ENCODE results near the gene GNA12.

DNA sequence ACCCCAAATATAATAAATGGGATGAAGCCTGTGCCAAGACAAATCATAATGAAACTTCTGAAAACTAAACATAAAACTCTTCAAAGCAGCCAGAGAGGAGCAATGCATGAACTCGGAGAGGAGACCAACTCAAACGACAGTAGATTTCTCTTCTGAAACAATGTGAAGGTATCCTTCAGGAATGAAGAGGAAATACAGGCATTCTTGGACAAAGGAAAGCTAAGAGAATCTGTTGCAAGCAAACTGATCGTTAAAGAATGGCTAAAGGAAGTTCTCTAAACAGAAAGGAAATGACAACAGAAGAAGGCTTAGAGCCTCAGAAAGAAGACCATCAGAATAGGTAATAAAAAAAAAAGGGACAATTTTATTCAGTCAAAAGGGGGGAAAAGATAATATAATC lies 6.6 kb downstream of the GNA12 start:
- TF ChIP-seq NFIC (IDR thresholded peaks at IDR 0.05): no peak
- TF ChIP-seq, protein P1, sequence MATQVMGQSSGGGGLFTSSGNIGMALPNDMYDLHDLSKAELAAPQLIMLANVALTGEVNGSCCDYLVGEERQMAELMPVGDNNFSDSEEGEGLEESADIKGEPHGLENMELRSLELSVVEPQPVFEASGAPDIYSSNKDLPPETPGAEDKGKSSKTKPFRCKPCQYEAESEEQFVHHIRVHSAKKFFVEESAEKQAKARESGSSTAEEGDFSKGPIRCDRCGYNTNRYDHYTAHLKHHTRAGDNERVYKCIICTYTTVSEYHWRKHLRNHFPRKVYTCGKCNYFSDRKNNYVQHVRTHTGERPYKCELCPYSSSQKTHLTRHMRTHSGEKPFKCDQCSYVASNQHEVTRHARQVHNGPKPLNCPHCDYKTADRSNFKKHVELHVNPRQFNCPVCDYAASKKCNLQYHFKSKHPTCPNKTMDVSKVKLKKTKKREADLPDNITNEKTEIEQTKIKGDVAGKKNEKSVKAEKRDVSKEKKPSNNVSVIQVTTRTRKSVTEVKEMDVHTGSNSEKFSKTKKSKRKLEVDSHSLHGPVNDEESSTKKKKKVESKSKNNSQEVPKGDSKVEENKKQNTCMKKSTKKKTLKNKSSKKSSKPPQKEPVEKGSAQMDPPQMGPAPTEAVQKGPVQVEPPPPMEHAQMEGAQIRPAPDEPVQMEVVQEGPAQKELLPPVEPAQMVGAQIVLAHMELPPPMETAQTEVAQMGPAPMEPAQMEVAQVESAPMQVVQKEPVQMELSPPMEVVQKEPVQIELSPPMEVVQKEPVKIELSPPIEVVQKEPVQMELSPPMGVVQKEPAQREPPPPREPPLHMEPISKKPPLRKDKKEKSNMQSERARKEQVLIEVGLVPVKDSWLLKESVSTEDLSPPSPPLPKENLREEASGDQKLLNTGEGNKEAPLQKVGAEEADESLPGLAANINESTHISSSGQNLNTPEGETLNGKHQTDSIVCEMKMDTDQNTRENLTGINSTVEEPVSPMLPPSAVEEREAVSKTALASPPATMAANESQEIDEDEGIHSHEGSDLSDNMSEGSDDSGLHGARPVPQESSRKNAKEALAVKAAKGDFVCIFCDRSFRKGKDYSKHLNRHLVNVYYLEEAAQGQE (IDR thresholded peaks at IDR 0.05; ENCODE audit: low read depth): no peak
- TF ChIP-seq ZBTB7A (IDR thresholded peaks at IDR 0.05; ENCODE audit: low read depth): no peak
- TF ChIP-seq, protein P2, sequence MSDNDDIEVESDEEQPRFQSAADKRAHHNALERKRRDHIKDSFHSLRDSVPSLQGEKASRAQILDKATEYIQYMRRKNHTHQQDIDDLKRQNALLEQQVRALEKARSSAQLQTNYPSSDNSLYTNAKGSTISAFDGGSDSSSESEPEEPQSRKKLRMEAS (IDR thresholded peaks at IDR 0.05): no peak
- TF ChIP-seq FOXM1 (IDR thresholded peaks at IDR 0.05; ENCODE audit: borderline replicate concordance, low read depth): no peak
- TF ChIP-seq TAF1 (IDR thresholded peaks at IDR 0.05; ENCODE audit: low read depth): no peak
- no peak for TF ChIP-seq TEAD4 (IDR thresholded peaks at IDR 0.05)
- no peak for TF ChIP-seq YY1 (IDR thresholded peaks at IDR 0.05; ENCODE audit: low read depth)
- TF ChIP-seq TCF12 (IDR thresholded peaks at IDR 0.05; ENCODE audit: low read depth): no peak
- TF ChIP-seq CEBPB (IDR thresholded peaks at IDR 0.05): no peak
- no peak for TF ChIP-seq CREB1 (IDR thresholded peaks at IDR 0.05; ENCODE audit: low read depth)

All from Ishikawa (cell line).